HK-2 (cell line): ENCODE measurements around the gene OLIG2.
A peak's percentile ranks its signal among the peaks of the same experiment; 100 is the strongest.

Experiments used
- DNase-seq: peaks from one replicate; pipeline ENCODE4 v3.0.0-alpha.2; 2018; ENCODE audit not compliant: unreplicated experiment

Gene OLIG2

GRCh38 chr21:33025489-33026442, at the start of gene OLIG2:
Gene OLIG2, plus strand, starts transcription at chr21:33025935. Its CDS starts 928 bp downstream, at chr21:33026863.
- no peak for DNase-seq

- DNase-seq: no peak
These were observed 48.9 kb upstream of the OLIG2 start for GRCh38 chr21:32976791-32977190.

- no peak for DNase-seq
These were observed 48.5 kb upstream of the OLIG2 start for GRCh38 chr21:32977216-32977615.

GRCh38 chr21:32978331-32979270, 47.1 kb upstream of the OLIG2 start:
- DNase-seq: no peak

- no peak for DNase-seq
These were observed 46.0 kb upstream of the OLIG2 start for GRCh38 chr21:32979598-32980268.

- no peak for DNase-seq
These were observed 44.6 kb upstream of the OLIG2 start for GRCh38 chr21:32981096-32981495.

- DNase-seq: no peak
These were observed 35.1 kb upstream of the OLIG2 start for GRCh38 chr21:32990666-32991065.

- DNase-seq: no peak
These were observed 34.4 kb upstream of the OLIG2 start for GRCh38 chr21:32991361-32991760.

GRCh38 chr21:32993894-32994293, 31.8 kb upstream of the OLIG2 start:
- no peak for DNase-seq

- no peak for DNase-seq
These were observed 31.4 kb upstream of the OLIG2 start for GRCh38 chr21:32994305-32994704.

GRCh38 chr21:33007747-33008146, 18.0 kb upstream of the OLIG2 start:
- no peak for DNase-seq

- no peak for DNase-seq
These were observed 17.2 kb upstream of the OLIG2 start for GRCh38 chr21:33008333-33009051.

- DNase-seq: no peak
These were observed 14.8 kb upstream of the OLIG2 start for GRCh38 chr21:33010931-33011330.

- DNase-seq: peak; percentile 11
These were observed 14.3 kb upstream of the OLIG2 start for GRCh38 chr21:33011462-33011861.

- DNase-seq: no peak
These were observed 12.1 kb upstream of the OLIG2 start for GRCh38 chr21:33013626-33014025.

- DNase-seq: no peak
These were observed 11.4 kb upstream of the OLIG2 start for GRCh38 chr21:33014331-33014730.

- DNase-seq: no peak
These were observed 10.6 kb upstream of the OLIG2 start for GRCh38 chr21:33015096-33015495.

GRCh38 chr21:33015756-33016155, 10.0 kb upstream of the OLIG2 start:
- no peak for DNase-seq

- no peak for DNase-seq
These were observed 6.8 kb upstream of the OLIG2 start for GRCh38 chr21:33018707-33019465.

GRCh38 chr21:33019516-33019884, 6.2 kb upstream of the OLIG2 start:
- DNase-seq: no peak
